NCI-H1105 (cell line): Measurements from ENCODE around the gene COPS6.

Experiments
- DNase-seq: peaks from one replicate; lab custom pipeline; 2025; lab: John Stamatoyannopoulos, UW

Gene COPS6

GRCh38 chr7:100102950-100103840 lies 14.4 kb downstream of the COPS6 start:
- DNase-seq = no peak

DNA sequence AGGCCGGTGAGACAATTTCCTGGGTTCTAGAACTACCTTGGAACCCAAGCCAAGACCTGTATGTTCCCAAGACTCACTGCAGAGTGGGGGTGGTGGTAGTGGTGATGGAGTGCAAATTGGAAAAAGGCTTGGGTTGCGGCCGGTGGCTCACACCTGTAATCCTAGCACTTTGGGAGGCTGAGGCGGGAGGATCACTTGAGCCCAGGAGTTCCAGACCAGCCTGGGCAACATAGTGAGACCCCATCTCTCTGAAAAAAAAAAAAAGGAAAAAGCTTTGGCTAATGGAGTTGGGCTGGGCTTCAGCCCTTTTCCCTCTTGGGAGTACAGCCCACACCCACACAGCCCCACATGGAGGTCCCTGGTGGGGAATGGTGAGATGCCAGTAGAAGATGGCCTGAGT lies 16.8 kb downstream of the COPS6 start:
- DNase-seq = no peak

DNA sequence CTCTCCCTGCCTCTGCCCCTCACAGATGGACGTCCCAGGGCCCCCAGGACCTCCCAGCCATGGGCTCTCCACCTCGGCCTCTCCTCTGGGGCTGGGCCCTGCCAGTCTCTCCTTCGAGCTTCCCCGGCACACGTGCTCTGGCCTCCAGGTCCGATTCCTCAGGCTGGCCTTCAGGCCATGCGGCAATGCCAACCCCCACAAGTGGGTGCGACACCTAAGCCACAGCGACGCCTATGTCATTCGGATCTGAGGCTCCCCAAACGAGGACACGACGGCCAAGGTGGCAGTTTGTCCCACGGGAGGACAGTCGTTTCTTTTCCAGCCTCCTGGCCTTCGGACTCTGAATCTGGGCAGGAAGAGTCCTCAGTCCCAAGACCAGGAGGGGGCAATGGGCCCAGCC lies 17.9 kb downstream of the COPS6 start:
- DNase-seq = no peak

GRCh38 chr7:100107125-100107737 lies 18.5 kb downstream of the COPS6 start:
- DNase-seq = no peak

GRCh38 chr7:100107890-100108289 lies 19.1 kb downstream of the COPS6 start:
- no peak for DNase-seq

GRCh38 chr7:100109521-100110163 lies 20.9 kb downstream of the COPS6 start:
- no peak for DNase-seq

DNA sequence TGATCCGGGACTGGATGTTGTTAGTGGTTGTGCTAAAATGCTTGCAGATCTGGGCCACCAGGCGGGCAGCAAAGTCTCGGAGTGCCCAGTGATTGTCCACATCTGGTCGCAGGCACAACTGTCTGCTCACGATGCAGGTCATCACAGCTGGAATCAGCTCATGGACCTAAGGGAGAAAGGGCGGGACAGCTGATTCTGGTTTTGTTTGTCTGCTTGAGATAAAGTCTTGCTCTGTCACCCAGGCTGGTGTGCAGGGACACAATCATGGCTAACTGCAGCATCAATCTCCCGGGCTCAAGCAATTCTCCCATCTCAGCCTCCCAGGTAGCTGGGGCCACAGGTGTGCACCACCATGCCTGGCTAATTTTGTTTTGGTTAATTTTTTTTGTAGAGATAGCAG lies 22.4 kb downstream of the COPS6 start:
- DNase-seq = no peak

DNA sequence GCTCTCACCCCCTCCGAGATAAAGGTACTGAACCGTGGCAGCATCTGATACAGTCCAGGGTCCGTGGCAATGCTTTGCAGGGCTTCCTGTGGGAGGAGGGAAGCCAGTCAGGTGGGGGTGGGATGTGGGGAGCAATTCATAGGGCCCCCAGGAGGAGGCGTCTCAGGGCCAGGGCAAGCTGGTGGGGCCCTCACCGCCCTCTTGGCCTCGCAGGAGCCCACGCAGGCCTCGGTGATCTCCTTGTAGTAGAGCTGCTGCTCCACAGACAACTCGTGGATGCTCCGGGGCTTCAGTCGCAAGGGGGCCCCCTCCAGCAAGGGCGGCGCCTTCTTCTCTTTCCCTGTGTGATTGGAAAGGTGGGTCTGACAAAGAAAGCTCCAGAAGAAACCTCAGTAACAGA lies 23.1 kb downstream of the COPS6 start:
- DNase-seq = no peak

GRCh38 chr7:100115026-100115425 lies 26.3 kb downstream of the COPS6 start:
- DNase-seq = no peak

DNA sequence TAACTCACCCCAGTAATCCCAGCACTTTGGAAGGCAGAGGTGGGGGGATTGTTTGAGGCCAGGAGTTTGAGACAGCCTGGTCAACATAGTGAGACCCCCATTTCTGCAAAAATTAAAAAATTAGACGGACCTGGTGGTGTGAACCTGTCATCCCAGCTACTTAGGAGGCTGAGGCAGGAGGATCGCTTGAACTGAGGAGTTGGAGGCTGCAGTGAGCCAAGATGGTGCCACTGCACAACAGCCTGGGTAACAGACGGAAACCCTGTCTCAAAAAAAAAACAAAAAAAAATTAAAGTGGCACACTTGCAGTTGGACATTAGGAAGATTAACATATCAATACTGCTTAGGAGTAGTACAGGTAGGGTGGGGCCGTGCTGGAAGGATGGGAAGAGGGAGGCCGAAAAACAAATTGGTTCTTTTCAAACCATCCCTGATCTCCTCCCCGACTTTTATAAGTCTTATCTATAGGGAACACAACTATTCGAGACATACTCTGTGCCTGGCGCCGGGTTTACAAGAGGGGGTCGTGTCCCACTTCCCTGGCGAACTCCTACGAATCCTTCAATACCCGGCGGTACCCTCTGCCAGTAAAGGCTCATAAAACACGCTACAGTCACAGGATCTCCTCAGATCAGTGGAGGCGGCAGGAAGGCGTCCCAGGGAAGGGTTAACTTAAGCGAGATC lies 29.8 kb downstream of the COPS6 start:
- no peak for DNase-seq

GRCh38 chr7:100119072-100119969 lies 30.6 kb downstream of the COPS6 start, which contains the start of the genes CNPY4 and TAF6:
Gene CNPY4, plus strand, starts transcription at chr7:100119634. Its CDS starts 111 bp downstream, at chr7:100119745.
Gene TAF6, minus strand, starts transcription at chr7:100119358. Its CDS starts 5,149 bp downstream, at chr7:100114209.
- DNase-seq = peak; percentile 93

DNA sequence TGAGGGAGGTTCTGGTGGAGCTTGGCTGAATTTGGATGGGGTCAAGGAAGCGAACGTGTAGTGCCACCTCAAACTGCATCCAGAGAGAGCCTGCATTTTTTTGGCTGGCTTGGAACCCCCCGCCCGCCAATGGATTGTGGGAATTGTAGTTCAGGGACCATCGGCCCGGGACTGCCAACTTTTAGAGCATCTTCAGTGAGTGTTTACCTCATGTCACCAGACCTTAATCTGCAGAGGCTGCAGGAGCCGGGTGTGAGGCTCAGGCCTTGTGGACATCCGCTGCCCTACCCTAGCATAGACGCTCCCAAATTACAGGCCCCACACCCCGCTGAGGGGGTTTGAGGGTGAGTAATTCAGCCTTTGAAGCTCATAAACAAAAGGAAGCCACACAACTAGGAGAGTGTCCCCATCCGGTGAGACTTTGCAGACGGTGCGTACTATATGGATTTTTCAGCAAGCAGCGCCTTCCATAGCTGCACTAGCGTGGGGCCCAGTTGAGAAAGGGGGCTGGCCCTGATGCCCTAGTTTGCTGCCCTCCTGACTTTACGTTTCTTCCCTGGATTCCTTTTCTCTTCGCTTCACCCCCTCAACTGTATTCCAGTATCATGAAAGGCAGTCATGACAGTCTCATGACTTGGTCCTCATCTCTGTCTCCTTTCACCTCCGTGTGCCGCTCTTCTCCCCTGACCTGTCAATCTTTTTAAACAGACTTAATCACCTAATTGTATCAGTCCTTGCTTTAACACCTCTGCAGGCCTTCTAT lies 31.4 kb downstream of the COPS6 start:
- no peak for DNase-seq

- DNase-seq = no peak
Measured at GRCh38 chr7:100120733-100121036, 31.9 kb downstream of the COPS6 start.

GRCh38 chr7:100122067-100122466 lies 33.3 kb downstream of the COPS6 start:
- peak; percentile 74 for DNase-seq

- no peak for DNase-seq
Measured at GRCh38 chr7:100122568-100122967, 33.8 kb downstream of the COPS6 start.

DNA sequence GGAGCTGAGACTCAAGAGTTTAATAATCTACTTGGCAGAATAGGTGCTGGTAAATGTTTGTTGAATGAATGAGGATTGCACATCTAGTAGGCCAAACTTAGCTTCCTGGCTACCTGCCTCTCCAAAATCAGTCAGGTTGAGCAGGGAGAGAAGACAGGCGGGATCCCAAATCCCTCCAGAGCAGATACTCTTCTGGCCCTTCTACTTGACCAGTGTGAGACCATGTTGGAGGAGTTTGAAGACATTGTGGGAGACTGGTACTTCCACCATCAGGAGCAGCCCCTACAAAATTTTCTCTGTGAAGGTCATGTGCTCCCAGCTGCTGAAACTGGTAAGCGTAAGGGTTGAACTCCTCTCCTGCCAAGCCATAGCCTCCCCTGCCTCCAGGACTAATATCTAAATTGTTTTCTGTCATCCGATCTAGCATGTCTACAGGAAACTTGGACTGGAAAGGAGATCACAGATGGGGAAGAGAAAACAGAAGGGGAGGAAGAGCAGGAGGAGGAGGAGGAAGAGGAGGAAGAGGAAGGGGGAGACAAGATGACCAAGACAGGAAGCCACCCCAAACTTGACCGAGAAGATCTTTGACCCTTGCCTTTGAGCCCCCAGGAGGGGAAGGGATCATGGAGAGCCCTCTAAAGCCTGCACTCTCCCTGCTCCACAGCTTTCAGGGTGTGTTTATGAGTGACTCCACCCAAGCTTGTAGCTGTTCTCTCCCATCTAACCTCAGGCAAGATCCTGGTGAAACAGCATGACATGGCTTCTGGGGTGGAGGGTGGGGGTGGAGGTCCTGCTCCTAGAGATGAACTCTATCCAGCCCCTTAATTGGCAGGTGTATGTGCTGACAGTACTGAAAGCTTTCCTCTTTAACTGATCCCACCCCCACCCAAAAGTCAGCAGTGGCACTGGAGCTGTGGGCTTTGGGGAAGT lies 35.8 kb downstream of the COPS6 start:
- DNase-seq = no peak

- no peak for DNase-seq
Measured at GRCh38 chr7:100126239-100126930, 37.6 kb downstream of the COPS6 start.

DNA sequence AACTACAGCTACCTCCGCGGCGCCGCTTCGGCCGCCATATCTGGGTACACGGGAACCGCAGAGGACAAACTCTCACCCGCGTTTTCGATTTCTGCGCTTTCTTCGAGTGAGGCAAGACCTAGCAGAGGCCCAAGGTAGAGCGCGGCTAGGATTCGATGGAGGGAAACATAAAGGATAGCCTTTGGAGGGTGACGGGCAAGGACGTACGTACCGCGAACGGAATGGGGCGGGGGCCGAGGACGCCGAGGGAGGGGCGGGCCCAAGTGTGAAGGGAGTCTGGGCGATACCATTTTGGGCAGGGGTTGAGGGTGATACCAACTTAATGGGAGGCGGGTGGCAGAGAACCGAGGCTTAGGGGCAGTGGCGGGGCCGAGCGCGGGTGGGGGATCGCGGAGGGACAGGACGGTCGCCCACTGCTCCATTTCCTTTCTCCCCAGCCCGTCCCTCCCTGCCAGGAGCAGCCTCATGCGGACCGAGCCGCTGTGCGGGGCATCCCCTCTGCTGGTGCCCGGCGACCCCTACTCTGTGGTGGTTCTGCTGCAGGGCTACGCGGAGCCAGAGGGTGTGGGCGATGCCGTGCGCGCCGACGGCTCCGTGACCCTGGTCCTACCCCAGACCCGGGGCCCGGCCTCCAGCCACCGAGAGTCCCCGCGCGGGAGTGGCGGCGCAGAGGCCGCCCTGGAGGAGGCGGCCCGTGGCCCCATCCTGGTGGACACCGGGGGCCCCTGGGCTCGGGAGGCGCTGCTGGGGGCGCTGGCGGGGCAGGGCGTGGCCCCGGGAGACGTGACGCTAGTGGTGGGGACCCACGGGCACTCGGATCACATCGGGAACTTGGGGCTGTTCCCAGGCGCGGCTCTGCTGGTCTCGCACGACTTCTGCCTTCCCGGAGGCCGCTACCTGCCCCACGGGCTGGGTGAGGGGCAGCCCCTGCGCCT lies 38.4 kb downstream of the COPS6 start, which contains the start of gene MBLAC1:
Gene MBLAC1, plus strand, starts transcription at position 37 of the 935 bp plus-strand sequence. Its CDS starts 429 bp downstream, at position 466.
- DNase-seq = peak; percentile 95
